ENCODE data around the gene TP73.

Gene TP73

DNA sequence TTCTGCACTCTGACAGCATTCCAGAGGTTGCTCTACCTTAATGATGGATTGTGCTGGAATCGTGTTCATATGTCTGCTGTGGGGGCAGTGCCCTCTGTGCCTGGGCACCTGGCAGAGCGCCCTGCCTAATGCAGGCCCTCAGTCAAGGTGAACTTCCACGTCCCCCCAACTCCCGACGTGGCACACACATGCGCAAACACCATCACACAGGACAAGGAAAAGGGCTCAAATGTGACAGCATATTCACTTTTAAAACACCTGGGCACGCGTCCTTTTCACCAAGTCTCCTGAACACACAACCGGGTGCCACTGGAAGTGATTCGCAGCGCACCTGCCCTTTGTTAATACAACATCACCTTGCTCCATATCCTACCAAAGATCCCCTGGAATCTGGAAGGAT is 15.8 kb upstream of the TP73 start:
- Histone ChIP-seq H3K27ac (ENCODE audit: insufficient read depth in 1 of 2, low read depth in 1 of 2, low read length in 2 of 2, poor library complexity in 1 of 2, severe bottlenecking in 2 of 2) (no peak overlapping the region), H3K4me3 (ENCODE audit: control insufficient read depth in 1 of 7, extremely low read depth in 1 of 7, insufficient read depth in 4 of 7, low read depth in 2 of 7, low read length in 6 of 7) (no peak overlapping the region), H3K36me3 (ENCODE audit: control insufficient read depth in 4 of 4, insufficient read depth in 4 of 4, low read length in 3 of 4) (peaks cover 16 to 82% (median 55%) of the 10 kb centered on the region in 4 experiments), H3K9me3 (ENCODE audit: control extremely low read depth in 1 of 5, control insufficient read depth in 4 of 5, insufficient read depth in 2 of 5, low read depth in 1 of 5, low read length in 4 of 5) (no peaks in the 10 kb centered on the region), H3K27me3 (replicated peaks in 2 of 5; ENCODE audit: control insufficient read depth in 4 of 5, insufficient read depth in 5 of 5, low read length in 4 of 5) (no peaks in the 10 kb centered on the region), H3K4me1 (ENCODE audit: control extremely low read depth in 1 of 4, control insufficient read depth in 4 of 4, insufficient read depth in 4 of 4, low read length in 3 of 4) (no peaks in the 10 kb centered on the region)
- ChIA-PET POLR2A (interaction anchor here (0.6 kb wide), 1 partner anchor 12 kb away, joined by 4 read pairs; no protein-coding TSS in a partner anchor), CTCF (interaction anchor here (0.9 to 2.1 kb wide), 2 partner anchors 10 to 184 kb away, joined by 3 to 5 read pairs; no protein-coding TSS in a partner anchor)
- WGBS (ENCODE audit: insufficient coverage), result 97% methylated on average over 10 of the region's 11 CpGs
- no peak for DNase-seq

DNA sequence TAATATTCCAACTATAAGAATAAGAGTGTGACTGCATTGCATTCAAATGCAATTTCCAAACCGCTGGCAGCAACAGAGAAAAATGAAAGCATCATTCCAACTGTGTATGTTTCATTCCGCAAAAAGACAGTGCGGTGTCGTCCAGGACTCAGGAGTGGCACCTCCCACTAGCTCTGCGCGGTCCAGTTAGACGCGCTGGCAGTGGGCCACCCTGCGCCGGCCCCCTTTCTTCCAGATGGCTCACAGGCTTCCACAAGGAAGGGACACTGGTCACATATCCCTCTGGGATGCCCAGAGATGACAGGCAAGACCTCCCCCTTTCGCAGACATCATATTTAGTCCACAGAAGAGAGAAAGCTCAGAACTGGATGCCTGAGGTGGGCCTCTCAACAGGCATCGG is 14.3 kb upstream of the TP73 start:
- Histone ChIP-seq H3K9me3 (ENCODE audit: control extremely low read depth in 1 of 5, control insufficient read depth in 4 of 5, insufficient read depth in 2 of 5, low read depth in 1 of 5, low read length in 4 of 5) (no peaks in the 10 kb centered on the region), H3K4me3 (ENCODE audit: control insufficient read depth in 1 of 7, extremely low read depth in 1 of 7, insufficient read depth in 4 of 7, low read depth in 2 of 7, low read length in 6 of 7) (no peak overlapping the region), H3K27me3 (replicated peaks in 2 of 5; ENCODE audit: control insufficient read depth in 4 of 5, insufficient read depth in 5 of 5, low read length in 4 of 5) (no peaks in the 10 kb centered on the region), H3K4me1 (ENCODE audit: control extremely low read depth in 1 of 4, control insufficient read depth in 4 of 4, insufficient read depth in 4 of 4, low read length in 3 of 4) (no peaks in the 10 kb centered on the region), H3K36me3 (ENCODE audit: control insufficient read depth in 4 of 4, insufficient read depth in 4 of 4, low read length in 3 of 4) (peaks cover 15 to 77% (median 47%) of the 10 kb centered on the region in 4 experiments), H3K27ac (ENCODE audit: insufficient read depth in 1 of 2, low read depth in 1 of 2, low read length in 2 of 2, poor library complexity in 1 of 2, severe bottlenecking in 2 of 2) (no peak overlapping the region)
- POLR2A ChIA-PET, result no interaction called here
- 95% methylated on average over 9 of the region's 12 CpGs for WGBS (ENCODE audit: insufficient coverage)
- CTCF ChIA-PET, result interaction anchor here (1.1 kb wide), 1 partner anchor 8 kb away, joined by 3 read pairs; no protein-coding TSS in a partner anchor
- no peak for DNase-seq

DNA sequence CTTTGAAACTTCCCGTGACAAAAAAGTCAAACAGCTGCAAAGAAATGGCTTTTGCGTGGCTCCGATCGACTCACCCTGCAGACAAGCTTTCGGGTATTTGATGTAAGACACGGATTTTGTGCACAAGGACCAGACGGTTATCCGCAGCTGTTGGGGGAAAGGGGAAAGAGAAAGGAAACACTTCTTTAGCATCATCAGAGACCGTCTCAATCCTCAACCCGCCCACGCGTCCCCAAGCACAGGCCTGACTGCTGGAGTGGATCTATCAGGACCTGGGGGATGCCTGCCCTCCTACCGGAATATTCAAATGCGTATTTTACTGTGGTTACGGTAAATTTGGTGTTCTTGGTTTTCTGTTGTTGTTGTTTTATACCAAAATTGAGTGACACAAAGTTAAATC is 13.6 kb upstream of the TP73 start:
- no peaks in the 10 kb centered on the region for H3K9me3 ChIP-seq (ENCODE audit: control extremely low read depth in 1 of 5, control insufficient read depth in 4 of 5, insufficient read depth in 2 of 5, low read depth in 1 of 5, low read length in 4 of 5)
- no peak overlapping the region for H3K27ac ChIP-seq (ENCODE audit: insufficient read depth in 1 of 2, low read depth in 1 of 2, low read length in 2 of 2, poor library complexity in 1 of 2, severe bottlenecking in 2 of 2)
- no peak overlapping the region for H3K4me3 ChIP-seq (ENCODE audit: control insufficient read depth in 1 of 7, extremely low read depth in 1 of 7, insufficient read depth in 4 of 7, low read depth in 2 of 7, low read length in 6 of 7)
- 96% methylated on average over 14 of the region's 15 CpGs for WGBS (ENCODE audit: insufficient coverage)
- ChIA-PET POLR2A (no interaction called here), CTCF (interaction anchor here (1.1 kb wide), 1 partner anchor 9 kb away, joined by 3 read pairs; no protein-coding TSS in a partner anchor)
- H3K4me1 ChIP-seq (ENCODE audit: control extremely low read depth in 1 of 4, control insufficient read depth in 4 of 4, insufficient read depth in 4 of 4, low read length in 3 of 4), result no peaks in the 10 kb centered on the region
- no peak for DNase-seq
- no peaks in the 10 kb centered on the region for H3K27me3 ChIP-seq (replicated peaks in 2 of 5; ENCODE audit: control insufficient read depth in 4 of 5, insufficient read depth in 5 of 5, low read length in 4 of 5)
- H3K36me3 ChIP-seq (ENCODE audit: control insufficient read depth in 4 of 4, insufficient read depth in 4 of 4, low read length in 3 of 4), result peaks cover 12 to 72% (median 43%) of the 10 kb centered on the region in 4 experiments

DNA sequence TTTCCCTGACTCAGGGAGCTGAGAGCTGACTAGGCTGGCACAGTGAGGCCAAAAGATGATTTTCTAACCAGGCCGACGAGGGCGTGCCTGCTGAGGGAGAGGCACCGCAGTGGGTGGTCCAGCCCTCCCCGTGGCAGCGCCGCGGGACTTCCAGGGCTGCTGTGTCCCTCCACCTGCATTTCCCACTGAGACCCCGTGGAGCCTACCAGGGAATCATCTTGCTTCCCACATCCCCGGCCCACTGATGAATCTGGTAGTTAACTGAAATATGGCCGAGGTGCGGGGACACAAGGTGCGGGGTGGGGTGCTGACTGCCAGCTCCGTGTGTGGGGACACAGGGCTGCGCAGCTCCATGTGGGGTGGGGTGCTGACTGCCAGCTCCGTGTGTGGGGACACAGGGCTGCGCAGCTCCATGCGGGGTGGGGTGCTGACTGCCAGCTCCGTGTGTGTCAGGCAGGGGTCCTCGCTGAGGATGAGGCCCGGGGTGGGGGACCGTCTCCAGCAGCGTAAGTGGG is 12.9 kb upstream of the TP73 start:
- Histone ChIP-seq H3K27me3 (replicated peaks in 2 of 5; ENCODE audit: control insufficient read depth in 4 of 5, insufficient read depth in 5 of 5, low read length in 4 of 5) (no peaks in the 10 kb centered on the region), H3K27ac (ENCODE audit: insufficient read depth in 1 of 2, low read depth in 1 of 2, low read length in 2 of 2, poor library complexity in 1 of 2, severe bottlenecking in 2 of 2) (no peak overlapping the region), H3K4me1 (ENCODE audit: control extremely low read depth in 1 of 4, control insufficient read depth in 4 of 4, insufficient read depth in 4 of 4, low read length in 3 of 4) (no peaks in the 10 kb centered on the region), H3K36me3 (ENCODE audit: control insufficient read depth in 4 of 4, insufficient read depth in 4 of 4, low read length in 3 of 4) (peaks cover 9 to 66% (median 38%) of the 10 kb centered on the region in 4 experiments), H3K9me3 (ENCODE audit: control extremely low read depth in 1 of 5, control insufficient read depth in 4 of 5, insufficient read depth in 2 of 5, low read depth in 1 of 5, low read length in 4 of 5) (no peaks in the 10 kb centered on the region), H3K4me3 (ENCODE audit: control insufficient read depth in 1 of 7, extremely low read depth in 1 of 7, insufficient read depth in 4 of 7, low read depth in 2 of 7, low read length in 6 of 7) (no peak overlapping the region)
- ChIA-PET CTCF (no interaction called here), POLR2A (no interaction called here)
- no peak for DNase-seq
- WGBS (ENCODE audit: insufficient coverage), result 96% methylated on average over 21 of the region's 23 CpGs

DNA sequence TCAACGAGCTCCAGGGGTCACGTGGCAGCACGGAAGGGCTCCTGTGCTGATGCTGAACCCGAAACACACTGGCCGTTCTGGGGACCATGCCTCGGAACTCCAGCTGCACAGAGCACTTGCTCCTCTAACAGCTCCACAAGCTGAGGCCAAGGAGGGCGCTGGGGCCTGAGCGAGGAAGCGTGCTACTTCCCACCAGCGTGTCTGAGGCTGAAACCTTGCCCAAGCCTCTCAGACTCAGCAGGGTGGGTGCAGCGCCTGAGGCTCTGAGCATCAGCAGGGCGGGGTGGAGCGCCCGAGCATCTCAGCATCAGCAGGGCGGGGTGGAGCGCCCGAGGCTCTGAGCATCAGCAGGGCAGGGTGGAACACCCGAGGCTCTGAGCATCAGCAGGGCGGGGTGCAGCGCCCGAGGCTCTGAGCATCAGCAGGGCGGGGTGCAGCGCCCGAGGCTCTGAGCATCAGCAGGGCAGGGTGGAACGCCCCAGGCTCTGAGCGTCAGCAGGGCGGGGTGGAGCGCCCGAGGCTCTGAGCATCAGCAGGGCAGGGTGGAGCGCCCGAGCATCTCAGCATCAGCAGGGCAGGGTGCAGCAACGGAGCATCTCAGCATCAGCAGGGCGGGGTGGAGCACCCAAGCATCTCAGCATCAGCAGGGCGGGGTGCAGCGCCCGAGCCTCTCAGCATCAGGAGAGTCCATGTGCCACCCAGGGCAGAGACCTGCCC is 12.0 kb upstream of the TP73 start:
- Histone ChIP-seq H3K27me3 (replicated peaks in 2 of 5; ENCODE audit: control insufficient read depth in 4 of 5, insufficient read depth in 5 of 5, low read length in 4 of 5) (no peaks in the 10 kb centered on the region), H3K4me1 (ENCODE audit: control extremely low read depth in 1 of 4, control insufficient read depth in 4 of 4, insufficient read depth in 4 of 4, low read length in 3 of 4) (no peaks in the 10 kb centered on the region), H3K4me3 (ENCODE audit: control insufficient read depth in 1 of 7, extremely low read depth in 1 of 7, insufficient read depth in 4 of 7, low read depth in 2 of 7, low read length in 6 of 7) (no peak overlapping the region), H3K27ac (ENCODE audit: insufficient read depth in 1 of 2, low read depth in 1 of 2, low read length in 2 of 2, poor library complexity in 1 of 2, severe bottlenecking in 2 of 2) (no peak overlapping the region), H3K36me3 (ENCODE audit: control insufficient read depth in 4 of 4, insufficient read depth in 4 of 4, low read length in 3 of 4) (peaks cover 9 to 66% (median 40%) of the 10 kb centered on the region in 4 experiments), H3K9me3 (ENCODE audit: control extremely low read depth in 1 of 5, control insufficient read depth in 4 of 5, insufficient read depth in 2 of 5, low read depth in 1 of 5, low read length in 4 of 5) (no peaks in the 10 kb centered on the region)
- POLR2A ChIA-PET, result no interaction called here
- 94% methylated on average over 30 of the region's 36 CpGs for WGBS (ENCODE audit: insufficient coverage)
- DNase-seq, result no peak
- CTCF ChIA-PET, result no interaction called here

- H3K9me3 ChIP-seq (ENCODE audit: control extremely low read depth in 1 of 5, control insufficient read depth in 4 of 5, insufficient read depth in 2 of 5, low read depth in 1 of 5, low read length in 4 of 5), result no peaks in the 10 kb centered on the region
- H3K27ac ChIP-seq (ENCODE audit: insufficient read depth in 1 of 2, low read depth in 1 of 2, low read length in 2 of 2, poor library complexity in 1 of 2, severe bottlenecking in 2 of 2), result no peak overlapping the region
- peaks cover 9 to 64% (median 45%) of the 10 kb centered on the region in 4 experiments for H3K36me3 ChIP-seq (ENCODE audit: control insufficient read depth in 4 of 4, insufficient read depth in 4 of 4, low read length in 3 of 4)
- ChIA-PET POLR2A (no interaction called here), CTCF (interaction anchor here (1.2 kb wide), 1 partner anchor 28 kb away, joined by 3 read pairs; no protein-coding TSS in a partner anchor)
- WGBS (ENCODE audit: insufficient coverage), result 97% methylated on average over 21 of the region's 26 CpGs
- no peaks in the 10 kb centered on the region for H3K4me1 ChIP-seq (ENCODE audit: control extremely low read depth in 1 of 4, control insufficient read depth in 4 of 4, insufficient read depth in 4 of 4, low read length in 3 of 4)
- DNase-seq, result no peak
- no peaks in the 10 kb centered on the region for H3K27me3 ChIP-seq (replicated peaks in 2 of 5; ENCODE audit: control insufficient read depth in 4 of 5, insufficient read depth in 5 of 5, low read length in 4 of 5)
- no peak overlapping the region for H3K4me3 ChIP-seq (ENCODE audit: control insufficient read depth in 1 of 7, extremely low read depth in 1 of 7, insufficient read depth in 4 of 7, low read depth in 2 of 7, low read length in 6 of 7)
Measured at GRCh38 chr1:3641046-3641760, 11.1 kb upstream of the TP73 start.

DNA sequence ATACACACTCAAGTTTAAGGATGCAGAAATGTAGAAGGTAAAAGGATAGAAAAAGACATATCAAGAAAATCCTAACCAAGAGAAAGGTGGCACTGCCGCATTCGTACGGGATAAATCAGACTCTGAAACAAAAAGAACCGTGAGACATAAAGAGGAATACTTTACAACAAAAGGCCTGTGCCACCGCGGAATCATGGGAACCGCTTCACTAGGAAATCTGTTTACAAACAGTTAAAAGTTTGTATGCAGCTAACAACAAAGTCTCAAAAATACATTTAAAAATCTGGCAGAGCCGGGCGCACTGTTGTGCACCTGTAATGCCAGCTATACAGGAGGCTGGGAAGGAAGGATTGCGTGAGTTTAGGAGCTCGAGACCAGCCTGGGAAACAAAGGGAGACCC is 10.5 kb upstream of the TP73 start:
- DNase-seq, result no peak
- no peaks in the 10 kb centered on the region for H3K9me3 ChIP-seq (ENCODE audit: control extremely low read depth in 1 of 5, control insufficient read depth in 4 of 5, insufficient read depth in 2 of 5, low read depth in 1 of 5, low read length in 4 of 5)
- no peak overlapping the region for H3K4me3 ChIP-seq (ENCODE audit: control insufficient read depth in 1 of 7, extremely low read depth in 1 of 7, insufficient read depth in 4 of 7, low read depth in 2 of 7, low read length in 6 of 7)
- H3K36me3 ChIP-seq (ENCODE audit: control insufficient read depth in 4 of 4, insufficient read depth in 4 of 4, low read length in 3 of 4), result peaks cover 7 to 64% (median 46%) of the 10 kb centered on the region in 4 experiments
- ChIA-PET CTCF (interaction anchor here (1.2 kb wide), 1 partner anchor 27 kb away, joined by 3 read pairs; no protein-coding TSS in a partner anchor), POLR2A (no interaction called here)
- no peak overlapping the region for H3K27ac ChIP-seq (ENCODE audit: insufficient read depth in 1 of 2, low read depth in 1 of 2, low read length in 2 of 2, poor library complexity in 1 of 2, severe bottlenecking in 2 of 2)
- no peaks in the 10 kb centered on the region for H3K27me3 ChIP-seq (replicated peaks in 2 of 5; ENCODE audit: control insufficient read depth in 4 of 5, insufficient read depth in 5 of 5, low read length in 4 of 5)
- 100% methylated on average over 2 of the region's 11 CpGs for WGBS (ENCODE audit: insufficient coverage)
- no peaks in the 10 kb centered on the region for H3K4me1 ChIP-seq (ENCODE audit: control extremely low read depth in 1 of 4, control insufficient read depth in 4 of 4, insufficient read depth in 4 of 4, low read length in 3 of 4)

All from common myeloid progenitor, CD34-positive (primary cell).